GM12891 (cell line): Measurements from ENCODE around the gene OR10H3.
"Not testable (repeated sequence)": the region's sequence is repeated elsewhere in the genome, so short reads cannot be mapped to it uniquely, and the experiment has no call there.

Source experiments
- DNase-seq: peaks from one replicate; pipeline ENCODE4 v3.0.0; 2011; ENCODE audit warnings: low spot score; ENCODE audit not compliant: insufficient read length
- FAIRE-seq: peaks from 2 replicates; lab custom pipeline; 2011; peaks lifted over from hg19 to GRCh38; lab: Jason Lieb, UNC
- PAX5 ChIP-seq: IDR thresholded peaks from 2 replicates; pipeline ENCODE4 v1.6.1; 2011; ENCODE audit warnings: low read length, moderate library complexity, mild to moderate bottlenecking; ENCODE audit not compliant: insufficient read depth, severe bottlenecking
- POLR2A ChIP-seq: IDR thresholded peaks from 2 replicates; pipeline ENCODE4 v1.6.1; 2011; ENCODE audit warnings: low read depth, low read length, control low read depth
- POLR2AphosphoS5 ChIP-seq: IDR thresholded peaks from 2 replicates; pipeline ENCODE4 v1.6.1; 2011; ENCODE audit warnings: low read depth, low read length, control low read depth
- POU2F2 ChIP-seq: IDR thresholded peaks from 2 replicates; pipeline ENCODE4 v1.6.1; 2011; ENCODE audit warnings: low read depth, mild to moderate bottlenecking, control low read depth, low read length, moderate library complexity
- SPI1 ChIP-seq: IDR thresholded peaks from 2 replicates; pipeline ENCODE4 v1.6.1; 2011; ENCODE audit warnings: low read depth, low read length, control low read depth
- TAF1 ChIP-seq: IDR thresholded peaks from 2 replicates; pipeline ENCODE4 v1.6.1; 2011; ENCODE audit warnings: low read depth, low read length, control low read depth

The OR10H3 gene

DNA sequence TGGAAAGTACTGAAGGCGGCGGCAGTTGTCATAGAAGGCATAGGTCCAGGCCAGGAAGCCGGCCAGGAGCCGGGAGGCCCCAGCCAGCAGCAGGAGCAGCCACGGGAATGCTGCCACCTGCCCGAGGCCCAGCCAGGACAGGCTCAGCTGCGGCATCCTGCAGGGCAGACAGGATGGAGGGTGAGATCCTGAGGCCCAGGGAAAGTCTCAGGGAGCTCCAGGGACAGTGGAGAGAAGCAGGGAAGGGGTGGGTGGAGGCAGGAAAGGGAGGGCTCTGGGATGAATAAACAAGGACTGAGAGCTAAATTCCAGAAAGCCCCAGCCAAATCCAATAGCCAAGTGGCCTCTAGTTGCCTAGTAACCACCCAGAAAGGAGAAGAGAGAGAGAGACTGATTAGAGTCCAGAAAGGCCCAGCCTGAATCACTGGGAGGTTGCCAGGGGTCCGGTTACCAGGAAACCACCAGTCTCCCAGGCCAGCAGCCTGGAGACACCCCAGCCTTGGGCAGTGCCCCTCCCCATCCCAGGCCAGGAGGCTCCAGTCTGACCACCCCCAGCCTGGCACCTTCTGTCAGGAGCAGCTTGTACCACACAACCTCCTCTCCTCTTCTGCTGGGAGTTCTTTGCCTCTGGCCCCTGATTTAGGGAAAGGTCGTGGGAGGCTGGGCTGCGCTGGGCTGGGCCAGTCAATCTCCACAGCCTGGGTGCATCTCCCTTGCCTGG is 42.1 kb downstream of the OR10H3 start:
- no peak for FAIRE-seq

DNA sequence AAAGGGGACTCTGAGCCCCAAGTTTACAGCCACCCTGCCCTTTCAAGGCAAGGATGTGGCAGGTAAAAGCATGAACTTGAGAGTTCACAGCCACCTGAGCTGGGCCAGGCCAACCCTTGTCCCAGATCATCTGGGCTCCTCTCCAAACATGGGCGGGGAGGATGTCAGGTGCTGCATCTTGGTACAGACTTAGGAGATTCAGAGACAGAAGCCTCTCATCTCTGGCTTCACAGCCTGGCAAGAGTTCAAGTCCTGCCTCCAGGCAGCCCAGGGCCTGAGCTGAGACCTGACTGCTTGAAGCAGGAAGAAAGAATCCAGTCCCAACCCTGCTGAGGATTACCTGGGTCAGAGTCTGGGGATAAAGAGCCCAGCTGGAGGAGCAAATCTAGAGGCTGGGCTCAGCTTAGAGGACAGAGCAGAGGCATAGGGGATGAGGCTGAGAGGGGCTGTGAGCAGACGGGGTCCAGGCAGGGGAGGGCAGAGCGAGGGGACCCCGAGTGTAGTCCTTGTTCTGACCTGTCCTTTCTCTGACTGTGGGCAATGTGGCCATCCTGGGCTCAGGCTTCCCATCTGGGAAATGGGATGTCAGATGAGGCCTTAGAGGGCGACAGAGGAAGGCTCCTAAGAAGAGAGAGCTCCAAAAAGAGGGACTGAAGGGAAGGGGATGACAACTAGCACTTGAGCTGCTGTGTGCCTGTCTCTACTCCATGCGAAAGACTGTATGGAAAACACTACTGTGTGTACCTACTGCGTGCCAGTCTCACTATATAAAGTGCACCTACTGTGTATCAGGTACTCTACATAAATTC is 43.0 kb downstream of the OR10H3 start:
- no peak for DNase-seq
- FAIRE-seq: no peak
- no peak for TF ChIP-seq PAX5
- no peak for TF ChIP-seq POU2F2
- TF ChIP-seq POLR2AphosphoS5: no peak
- no peak for TF ChIP-seq TAF1

More for the DNA sequence above, 42.1 kb downstream of the OR10H3 start:
- no peak for DNase-seq
- TF ChIP-seq SPI1 (no peak), POLR2A (no peak), TAF1 (no peak), PAX5 (no peak), POLR2AphosphoS5 (no peak)

DNA sequence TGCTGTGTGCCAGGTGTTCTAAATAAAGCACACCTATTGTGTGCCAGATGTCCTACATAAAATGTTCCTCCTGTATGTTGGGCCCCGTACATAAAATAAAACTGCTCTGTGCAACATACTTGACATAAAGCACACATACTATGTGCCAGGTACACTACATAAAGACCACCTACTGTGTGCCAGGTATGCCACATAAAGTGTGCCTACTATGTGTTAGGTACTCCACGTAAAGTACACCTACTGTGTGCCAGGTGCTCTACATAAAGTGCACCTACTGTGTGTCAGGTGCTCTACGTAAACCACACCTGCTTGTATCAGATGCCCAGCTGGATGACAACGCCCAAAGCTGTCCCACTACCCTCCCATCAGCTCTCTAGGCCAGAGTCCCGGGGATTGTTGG is 43.9 kb downstream of the OR10H3 start:
- TF ChIP-seq POU2F2 (no peak), SPI1 (no peak), POLR2AphosphoS5 (no peak), PAX5 (no peak), POLR2A (no peak), TAF1 (no peak)
- DNase-seq (no peak), FAIRE-seq (no peak)

DNA sequence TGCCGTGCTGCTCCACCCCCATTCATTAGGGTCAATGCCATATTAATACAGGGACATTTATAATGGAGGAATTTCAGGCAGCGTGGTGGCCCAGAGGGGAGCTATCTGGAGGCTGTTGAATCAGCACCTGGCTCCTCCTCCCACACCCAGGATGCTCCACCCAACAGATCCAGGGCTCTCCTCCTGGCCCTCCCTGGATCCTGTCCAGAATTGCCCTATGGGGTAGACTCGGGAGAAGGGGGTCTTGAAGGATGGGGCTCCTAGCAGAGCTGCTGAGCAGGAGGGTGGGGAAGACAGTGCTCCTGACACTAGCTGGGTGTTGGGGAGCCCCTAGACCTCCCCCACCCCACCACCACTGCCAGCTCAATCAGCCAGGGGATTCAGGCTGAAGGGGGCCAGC is 44.4 kb downstream of the OR10H3 start:
- DNase-seq: no peak
- no peak for FAIRE-seq

DNA sequence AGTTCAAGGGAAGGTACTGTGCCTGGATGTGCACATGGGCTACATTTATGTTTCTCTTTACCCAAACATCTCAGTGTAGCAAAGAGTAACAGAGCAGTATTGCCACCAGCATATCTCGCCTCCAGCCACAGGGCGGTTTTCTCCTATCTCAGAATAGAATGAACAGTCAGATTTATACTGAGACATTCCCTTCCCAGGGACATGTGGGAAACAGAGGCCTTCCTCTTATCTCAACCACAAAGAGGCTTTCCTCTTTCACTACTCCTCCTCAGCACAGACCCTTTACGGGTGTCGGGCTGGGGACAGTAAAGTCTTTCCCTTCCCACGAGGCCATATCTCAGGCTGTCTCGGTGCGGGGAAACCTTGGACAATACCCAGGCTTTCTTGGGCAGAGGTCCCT is 45.1 kb downstream of the OR10H3 start:
- DNase-seq, FAIRE-seq: not testable (repeated sequence)

More for the DNA sequence above, 44.4 kb downstream of the OR10H3 start:
- no peak for TF ChIP-seq POLR2A
- no peak for TF ChIP-seq TAF1
- no peak for TF ChIP-seq PAX5

DNA sequence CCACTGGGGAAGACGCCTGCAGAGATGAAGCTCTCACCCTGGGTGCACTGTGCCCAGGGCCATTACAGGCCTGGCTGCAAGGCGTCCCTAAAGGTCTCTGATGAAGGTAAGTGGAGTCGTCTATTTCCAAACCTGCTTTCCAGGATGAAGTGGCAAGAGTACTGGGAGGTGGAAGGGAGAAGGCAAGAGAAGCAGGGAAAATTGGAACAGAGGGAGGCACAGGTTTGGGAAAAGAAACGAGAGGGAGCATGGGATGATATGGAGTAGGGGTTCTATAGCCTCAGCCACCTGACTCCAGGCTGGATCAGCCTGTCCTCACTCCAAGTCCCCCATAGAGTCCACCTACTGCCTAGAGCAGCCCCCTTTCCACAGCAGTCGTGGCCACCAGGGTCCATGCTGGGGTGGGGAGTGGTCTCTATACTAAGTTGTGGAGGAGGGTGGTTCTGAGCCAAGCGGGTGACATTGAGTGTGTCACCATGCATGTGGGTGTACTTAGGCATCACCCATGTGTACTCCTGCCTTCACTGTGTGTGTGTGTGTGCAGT is 49.9 kb downstream of the OR10H3 start, which contains the start of gene OR10H5:
TSS of gene OR10H5 (plus strand) at position 51 of the 545 bp plus-strand sequence. CDS start 6,388 bp downstream, outside the sequence.
- DNase-seq (no peak), FAIRE-seq (no peak)
- TF ChIP-seq SPI1 (no peak), POLR2AphosphoS5 (no peak), PAX5 (no peak)

DNA sequence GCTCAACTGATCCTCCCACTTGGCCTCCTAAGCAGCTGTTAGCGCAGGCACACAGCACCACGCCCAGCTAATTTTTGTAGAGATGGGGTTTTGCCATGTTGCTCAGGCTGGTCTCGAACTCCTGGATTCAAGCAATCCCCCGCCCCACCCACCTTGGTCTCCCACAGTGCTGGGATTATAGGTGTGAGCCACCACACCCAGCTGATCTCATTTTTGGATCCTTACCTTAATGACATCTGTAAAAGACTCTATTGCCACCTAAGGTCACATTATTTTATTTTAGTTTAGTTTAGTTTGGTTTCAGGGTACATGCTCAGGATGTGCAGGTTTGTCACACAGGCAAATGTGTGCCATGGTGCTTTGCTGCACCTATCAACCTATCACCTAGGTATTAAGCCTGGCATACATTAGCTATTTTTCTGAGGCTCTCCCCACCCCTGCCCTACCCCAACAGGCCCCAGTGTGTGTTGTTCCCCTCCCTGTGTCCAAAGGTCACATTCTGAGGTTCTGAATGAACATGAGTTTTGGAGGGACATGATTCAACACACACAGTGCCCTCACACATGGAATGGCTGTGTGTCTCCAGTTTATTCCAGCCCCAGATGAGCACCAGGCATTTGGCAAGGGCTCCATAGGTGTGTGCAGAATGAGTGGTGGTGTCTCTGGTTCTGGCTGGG is 50.9 kb downstream of the OR10H3 start:
- FAIRE-seq (no peak), DNase-seq (no peak)
- no peak for TF ChIP-seq SPI1
- no peak for TF ChIP-seq POLR2AphosphoS5
- TF ChIP-seq PAX5: no peak
- no peak for TF ChIP-seq TAF1
- TF ChIP-seq POU2F2: no peak
- TF ChIP-seq POLR2A: no peak

DNA sequence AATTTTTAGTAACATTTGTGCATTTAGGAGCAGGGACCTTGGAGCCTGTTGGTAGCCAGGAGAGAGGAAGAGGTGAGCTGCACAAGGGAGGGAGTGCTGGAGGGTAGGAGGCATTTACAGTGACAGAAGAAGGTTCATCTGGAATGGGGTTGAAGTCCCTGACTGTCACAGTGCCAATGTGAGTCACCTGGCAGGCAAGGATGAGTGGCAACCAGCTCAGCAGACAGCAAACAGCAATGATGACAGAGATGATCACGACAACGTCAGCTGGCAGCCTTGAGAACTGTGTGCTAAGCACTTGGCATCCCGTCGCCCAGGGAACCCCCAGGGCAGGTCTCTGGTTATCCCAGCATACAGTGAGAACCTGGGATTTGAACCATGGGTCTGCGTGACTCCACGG is 52.3 kb downstream of the OR10H3 start:
- DNase-seq: no peak
- TF ChIP-seq POLR2A (no peak), POLR2AphosphoS5 (no peak), TAF1 (no peak), SPI1 (no peak), POU2F2 (no peak), PAX5 (no peak)
- FAIRE-seq: no peak
